ENCODE results near the gene SKP2.
"Not testable (repeated sequence)": the region's sequence is repeated elsewhere in the genome, so short reads cannot be mapped to it uniquely, and the experiment has no call there.

The SKP2 gene
- 13.3 to 38.3 reads per million in 2 donors for total RNA-seq

DNA sequence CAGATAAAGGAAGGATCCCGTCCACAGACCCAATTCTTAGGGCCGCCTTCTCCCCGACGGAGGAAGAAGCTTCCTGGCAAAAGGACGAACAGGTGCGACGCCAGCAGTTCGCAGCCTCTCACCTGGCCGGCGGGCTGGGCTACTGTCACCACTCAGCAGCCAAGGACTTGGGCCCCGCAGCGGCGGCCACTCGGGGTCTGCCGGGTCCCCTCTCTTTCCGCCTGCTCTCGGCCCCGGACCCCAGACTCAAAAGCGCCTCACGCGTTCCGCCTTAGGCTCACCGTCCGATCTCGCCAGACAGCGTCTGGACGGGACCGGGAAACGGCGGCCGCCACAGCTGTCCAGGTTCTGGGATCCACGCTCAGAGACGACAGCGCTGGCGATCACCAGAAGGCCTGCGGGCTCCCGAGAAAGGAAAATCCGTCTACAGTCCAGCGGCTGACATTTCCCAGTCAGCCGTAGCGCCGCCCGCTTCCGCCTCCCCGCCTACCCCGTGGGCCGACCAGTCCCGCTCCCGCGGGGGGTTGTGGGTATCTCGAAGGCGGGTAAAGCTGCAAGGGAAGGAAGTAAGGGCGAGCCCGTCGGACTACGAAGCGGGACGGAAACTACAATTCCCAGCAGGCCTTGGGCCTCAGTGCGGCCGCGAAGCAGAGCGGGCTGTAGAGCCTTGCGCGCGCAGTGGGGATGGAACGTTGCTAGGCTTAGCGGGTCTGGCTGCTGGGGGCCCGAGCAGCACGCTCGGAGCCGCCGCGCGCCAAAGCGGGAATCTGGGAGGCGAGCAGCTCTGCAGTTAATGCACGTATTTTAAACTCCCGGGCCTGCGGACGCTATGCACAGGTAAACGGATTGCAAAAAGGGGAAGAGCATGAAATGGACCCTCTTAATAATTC is at the start of gene SKP2, which contains the start of gene LMBRD2:
Gene SKP2 (plus strand): TSS at position 678 of the 890 bp plus-strand sequence. CDS start 152 bp downstream, at position 830.
Gene LMBRD2 (minus strand): TSS at position 454 of the 890 bp plus-strand sequence. CDS start 8,538 bp downstream, outside the sequence.
- peak; percentile 95 for DNase-seq

DNA sequence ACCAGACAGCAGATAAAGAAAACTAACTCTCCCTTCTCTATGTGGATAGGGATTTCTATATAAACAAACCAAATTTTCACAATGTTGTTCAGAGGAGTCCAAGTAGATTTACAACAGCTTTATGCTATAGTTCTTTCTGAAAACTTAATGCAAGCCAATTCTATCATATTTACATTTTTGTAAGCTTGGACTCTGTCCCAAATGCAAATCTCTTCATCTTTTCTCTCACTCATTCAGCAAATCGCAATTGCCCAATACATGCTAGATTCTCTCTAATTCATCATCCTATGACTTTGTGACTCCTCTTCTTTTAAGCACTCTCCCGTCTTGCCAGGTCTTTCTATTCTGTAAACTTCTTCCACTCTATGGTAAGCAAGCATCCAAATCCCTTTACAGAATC is 46.1 kb upstream of the SKP2 start:
- DNase-seq: no peak

DNA sequence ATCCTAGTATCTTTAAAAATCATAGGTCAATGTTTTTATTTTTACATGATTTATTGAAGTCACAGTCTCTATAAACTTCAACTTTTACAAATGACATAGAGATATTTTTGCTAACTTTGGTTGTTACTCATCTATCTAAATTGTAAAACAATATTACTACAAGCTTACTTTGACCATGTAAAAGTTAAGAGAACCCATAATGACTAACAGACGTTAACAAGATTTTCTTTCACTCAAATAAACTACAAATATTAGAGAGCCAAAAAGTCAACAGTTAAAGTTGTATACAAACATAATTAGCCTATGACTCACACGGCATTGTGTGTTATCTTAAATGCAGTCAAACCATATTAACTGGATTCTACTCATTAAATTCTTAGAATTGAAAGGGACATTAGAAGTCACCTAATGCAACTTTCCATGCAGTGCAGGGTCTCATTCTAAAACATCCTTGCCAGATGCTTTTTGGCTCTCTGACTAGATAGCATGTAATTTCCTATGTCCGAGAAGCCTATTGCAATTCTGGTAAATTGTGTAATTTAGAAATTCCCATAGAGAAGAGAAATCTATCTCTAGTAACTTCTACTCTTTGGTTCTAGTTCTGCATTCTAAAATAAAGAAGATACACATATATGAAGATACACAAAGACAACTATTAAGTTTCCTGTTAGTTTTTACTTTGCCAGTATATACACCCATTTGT is 43.0 kb upstream of the SKP2 start:
- no peak for DNase-seq

DNA sequence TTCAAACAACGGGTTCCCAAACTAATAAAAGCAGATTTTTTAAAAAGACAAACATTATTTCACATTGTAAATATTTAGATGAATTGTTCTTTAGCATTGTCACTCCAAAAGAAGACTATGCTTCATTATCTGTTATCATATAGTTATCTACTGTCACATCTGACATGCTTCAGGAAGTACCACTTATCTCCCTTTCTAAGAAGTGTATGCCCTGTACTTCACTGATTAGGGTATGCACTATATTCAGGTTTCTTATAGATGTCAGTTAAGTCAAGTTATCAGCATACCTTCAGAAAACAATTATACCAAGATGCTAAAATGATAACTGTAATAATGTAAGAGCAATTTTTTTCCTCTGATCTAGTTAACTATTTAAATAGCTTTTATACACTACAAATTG is 40.7 kb upstream of the SKP2 start:
- no peak for DNase-seq

DNA sequence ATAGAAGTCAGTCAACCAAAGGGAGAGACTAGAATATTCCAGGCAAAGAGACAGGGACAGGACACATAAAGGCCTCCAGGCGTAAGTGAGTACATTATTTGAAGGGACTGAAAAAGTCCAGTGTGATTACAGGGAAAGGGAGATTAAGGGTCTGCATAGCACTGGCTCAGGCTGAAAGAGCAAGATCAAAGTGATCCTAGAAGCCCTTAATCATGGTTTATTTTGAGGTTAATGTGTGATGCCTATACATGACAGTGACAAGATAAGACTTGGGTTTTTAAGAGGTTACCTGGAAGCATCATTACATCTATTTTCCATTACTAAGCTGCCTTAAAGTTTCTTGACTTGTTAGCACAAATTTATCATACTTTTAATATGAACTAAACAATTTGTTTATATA is 26.0 kb upstream of the SKP2 start:
- DNase-seq: no peak

DNA sequence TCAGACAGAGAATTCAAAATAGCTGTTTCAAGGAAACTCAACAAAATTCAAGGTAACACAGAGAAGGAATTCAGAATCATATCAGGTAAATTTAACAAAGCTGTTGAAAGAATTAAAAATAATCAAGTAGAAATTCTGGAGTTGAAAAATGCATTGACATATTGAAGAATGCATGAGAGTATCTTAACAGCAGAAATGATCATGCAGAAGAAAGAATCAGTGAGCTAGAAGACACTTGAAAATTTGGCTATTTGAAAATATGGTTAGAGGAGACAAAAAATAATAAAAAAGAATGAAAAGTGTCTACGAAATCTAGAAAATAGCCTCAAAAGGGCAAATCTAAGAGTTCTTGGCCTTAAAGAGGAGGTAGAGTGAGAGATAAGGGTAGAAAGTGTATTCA is 23.1 kb upstream of the SKP2 start:
- no peak for DNase-seq

DNA sequence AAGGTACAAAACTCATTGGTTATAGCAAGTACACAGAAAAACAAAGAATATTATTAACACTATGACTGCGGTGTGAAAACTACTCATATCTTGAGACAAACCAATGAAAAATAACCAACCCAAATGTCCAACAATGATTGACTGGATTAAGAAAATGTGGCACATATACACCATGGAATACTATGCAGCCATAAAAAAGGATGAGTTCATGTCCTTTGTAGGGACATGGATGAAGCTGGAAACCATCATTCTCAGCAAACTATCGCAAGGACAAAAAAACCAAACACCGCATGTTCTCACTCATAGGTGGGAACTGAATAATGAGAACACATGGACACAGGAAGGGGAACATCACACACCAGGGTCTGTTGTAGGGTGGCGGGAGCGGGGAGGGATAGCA is 22.2 kb upstream of the SKP2 start:
- DNase-seq: not testable (repeated sequence)

DNA sequence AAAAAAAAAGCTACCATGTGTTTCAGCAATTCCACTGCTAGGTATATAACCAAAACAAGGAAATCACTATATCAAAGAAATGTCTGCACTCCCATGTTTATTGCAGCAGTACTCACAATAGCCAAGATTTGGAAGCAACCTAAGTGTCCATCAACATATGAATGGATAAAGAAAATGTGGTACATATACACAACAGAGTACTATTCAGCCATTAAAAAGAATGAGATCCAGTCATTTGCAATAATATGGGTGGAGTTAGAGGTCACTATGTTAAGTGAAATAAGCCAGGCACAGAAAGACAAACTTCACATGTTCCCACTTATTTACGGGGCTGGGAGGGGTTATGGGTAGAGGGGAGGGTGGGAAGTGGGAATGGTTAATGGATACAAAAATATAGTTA is 18.9 kb upstream of the SKP2 start:
- not testable (repeated sequence) for DNase-seq

DNA sequence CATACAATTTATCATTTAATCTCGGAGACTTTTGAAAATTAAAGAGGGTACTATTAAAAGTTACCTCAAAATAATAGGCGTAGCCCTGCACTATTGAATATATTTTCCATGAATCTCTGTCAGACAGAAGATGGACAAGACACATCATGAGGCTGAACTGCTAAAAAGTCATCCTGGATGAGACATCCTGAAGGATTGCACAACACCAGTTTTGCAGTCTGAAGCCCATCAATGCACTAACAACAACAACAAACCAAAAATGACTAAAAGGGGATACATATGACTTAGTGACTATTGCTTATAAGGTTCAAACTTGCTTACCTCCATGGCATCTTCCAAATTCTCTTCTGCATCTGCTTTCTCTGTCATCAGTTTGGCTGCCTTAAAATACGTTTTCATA is 15.9 kb upstream of the SKP2 start:
- no peak for DNase-seq

DNA sequence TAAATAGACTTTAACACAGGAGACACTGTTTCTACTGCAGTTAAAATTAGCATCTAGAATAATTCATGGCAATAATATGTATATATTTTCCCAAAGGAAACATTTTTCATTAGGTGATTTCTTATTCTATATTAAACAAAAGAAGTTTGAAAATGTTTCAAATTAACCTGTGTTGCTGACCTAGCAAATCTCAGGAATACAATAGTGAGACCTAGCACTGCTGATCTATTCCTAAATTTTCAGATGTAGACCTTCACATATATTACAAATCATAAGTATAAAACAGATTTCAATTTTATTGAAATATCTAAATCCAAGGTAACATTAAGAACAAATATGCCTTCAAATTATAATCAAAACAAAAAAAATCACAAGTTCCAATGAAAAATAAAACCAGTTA is 15.3 kb upstream of the SKP2 start:
- no peak for DNase-seq

DNA sequence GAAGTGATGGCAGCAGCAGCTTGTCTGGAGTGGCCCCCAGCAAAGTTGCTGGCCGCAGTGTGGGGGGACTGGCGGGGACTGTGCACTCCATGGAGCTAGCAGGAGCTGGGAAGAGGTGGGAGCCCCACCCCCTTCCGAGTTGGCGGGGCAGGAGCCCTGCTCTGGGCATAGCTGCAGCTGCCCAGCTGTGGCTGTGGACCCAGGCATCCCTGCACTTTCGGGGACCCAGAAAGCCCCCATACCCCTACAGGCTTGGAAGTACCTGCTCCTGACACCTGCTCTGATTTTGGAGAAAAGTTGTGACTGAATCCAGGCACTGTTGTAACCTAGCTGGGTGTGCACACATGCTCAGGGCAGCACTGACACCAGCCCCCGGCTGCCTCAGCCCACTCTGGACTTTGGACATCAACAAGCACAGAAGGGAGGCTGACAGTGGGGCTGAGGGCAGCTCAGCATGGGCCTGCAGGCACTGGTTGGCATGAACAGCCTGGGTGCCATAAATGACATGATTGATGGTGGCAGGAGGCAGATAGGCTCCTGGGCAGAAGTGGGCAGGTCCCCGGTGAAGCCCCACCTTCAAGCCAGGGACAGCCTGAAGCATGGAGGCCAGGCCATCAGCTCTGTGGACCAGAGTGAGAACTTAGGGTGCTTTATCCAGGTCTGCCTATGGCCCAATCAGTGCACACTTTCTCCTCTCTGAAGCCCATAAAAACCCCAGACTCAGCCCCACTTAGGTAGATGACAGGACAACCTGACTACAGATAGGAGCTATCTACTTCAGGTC is 12.8 kb upstream of the SKP2 start:
- no peak for DNase-seq

DNA sequence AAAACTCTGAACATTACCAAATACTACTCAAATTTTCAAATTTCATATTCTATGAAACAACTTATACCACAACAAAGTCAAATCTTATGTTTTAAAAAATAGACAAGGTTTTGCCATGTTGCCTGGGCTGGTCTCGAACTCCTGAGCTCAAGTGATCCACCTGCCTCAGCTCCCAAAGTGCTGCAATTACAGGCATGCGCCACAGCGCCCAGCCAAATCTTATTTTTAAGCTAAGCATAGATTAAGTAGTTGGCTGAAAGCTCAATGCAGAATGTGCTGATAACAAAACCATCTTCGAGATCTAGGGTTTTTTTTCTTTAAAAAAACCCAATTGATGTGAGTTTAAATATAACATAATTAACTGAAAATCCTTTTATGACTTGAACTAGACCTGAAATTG is 6.6 kb upstream of the SKP2 start:
- no peak for DNase-seq

DNA sequence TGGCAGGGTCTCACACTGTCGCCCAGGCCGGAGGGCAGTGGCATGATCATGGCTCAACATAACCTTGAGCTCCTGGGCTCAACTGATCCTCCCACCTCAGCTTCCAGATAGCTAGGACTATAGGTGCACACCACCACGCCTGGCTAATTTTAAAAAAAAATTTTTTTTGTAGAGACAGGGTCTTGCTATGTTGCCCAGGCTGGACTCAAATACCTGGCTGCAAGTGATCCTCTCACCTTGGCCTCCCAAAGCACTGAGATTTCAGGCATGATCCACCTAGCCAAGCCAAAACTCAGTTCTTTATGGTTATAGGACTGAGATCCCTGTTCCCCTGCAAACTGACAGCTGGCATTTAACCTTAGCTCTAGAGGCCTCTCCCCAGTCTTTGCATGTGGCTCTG is 5.5 kb upstream of the SKP2 start:
- no peak for DNase-seq

DNA sequence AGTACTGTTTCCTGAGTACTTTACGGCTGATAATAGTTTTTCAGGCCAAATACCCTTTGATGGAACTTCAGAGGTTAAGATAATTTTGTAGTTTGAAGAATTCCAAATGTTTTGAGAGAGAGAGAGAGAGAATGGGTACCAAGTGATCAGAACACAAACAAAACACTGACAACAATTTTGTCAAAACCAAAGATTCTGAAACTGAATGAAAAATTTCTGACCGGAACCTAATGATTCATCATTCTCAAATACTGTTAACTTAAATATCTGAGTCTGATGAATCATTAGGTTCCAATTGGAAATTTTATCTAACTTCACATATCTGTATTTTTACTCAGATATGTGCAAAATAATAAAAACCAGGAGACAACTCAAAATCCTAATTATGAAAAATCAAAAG is 4.2 kb upstream of the SKP2 start:
- no peak for DNase-seq

DNA sequence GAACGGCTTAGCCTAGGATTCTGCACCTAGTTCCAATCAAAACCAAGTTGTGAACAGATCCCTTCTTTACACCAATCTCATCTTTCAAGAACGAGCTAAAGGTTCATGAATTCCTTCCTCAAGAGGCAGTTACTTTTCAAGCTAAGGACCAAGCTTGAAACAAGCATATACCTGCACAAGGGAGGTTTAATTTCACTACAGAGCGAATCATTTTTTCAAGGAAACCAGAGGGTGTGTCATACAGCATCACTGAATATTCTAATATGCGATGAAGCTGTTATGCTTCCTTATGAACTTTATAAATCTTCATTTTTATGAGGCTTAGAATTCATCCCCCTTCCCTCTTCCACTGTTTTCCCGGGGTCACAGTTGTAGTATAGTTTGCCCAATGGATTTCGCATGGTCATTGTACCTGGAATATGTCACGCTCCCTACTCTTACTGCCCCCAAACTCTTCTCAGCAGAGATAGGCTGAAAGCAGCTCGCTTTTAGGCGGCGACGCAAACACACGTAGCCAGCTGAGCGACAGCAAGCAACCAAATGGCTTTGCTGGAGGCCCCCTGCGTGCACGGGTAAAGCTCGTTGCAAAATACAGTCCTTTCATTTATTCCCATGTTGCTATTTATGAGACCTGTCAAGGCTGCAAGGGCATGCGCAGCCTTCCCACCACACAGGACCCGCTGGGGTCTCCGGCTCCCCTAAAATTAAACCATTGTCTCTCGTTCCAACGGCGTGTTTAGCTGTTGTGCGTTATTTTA is 1.1 kb upstream of the SKP2 start:
- DNase-seq: no peak

DNA sequence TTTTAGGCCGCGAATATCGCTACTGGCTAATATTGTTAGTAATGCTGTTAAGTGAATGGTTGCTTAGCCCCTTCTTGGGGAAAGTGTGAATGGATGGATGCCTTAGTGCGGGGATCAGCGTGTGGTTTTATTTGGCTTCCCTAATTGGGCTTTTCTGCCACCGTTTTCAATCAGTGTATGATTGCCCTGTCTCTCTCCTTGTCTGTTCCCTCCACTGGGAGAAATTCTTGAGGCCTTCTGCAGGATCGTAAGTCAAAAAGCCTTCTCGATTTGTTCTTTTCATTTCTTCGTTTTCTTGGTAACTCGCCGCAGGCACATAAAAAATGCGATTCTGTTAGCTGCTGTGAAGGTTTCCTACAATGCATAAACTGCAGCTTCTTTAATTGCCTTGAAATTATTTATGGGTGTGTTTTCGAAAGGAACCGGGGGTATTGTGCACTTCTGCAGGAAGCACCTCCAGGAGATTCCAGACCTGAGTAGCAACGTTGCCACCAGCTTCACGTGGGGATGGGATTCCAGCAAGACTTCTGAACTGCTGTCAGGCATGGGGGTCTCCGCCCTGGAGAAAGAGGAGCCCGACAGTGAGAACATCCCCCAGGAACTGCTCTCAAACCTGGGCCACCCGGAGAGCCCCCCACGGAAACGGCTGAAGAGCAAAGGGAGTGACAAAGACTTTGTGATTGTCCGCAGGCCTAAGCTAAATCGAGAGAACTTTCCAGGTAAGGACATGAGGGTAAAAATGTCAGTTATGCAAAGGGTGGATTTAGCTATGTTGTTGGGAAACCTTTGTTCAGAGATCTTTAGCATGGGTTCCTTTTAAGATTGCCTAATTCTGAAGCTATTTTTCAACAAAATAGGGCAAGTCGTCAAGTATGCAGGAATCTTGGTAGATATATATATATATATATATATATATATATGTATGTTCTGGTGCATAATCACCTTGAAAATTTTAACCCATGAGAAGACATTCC is 700 bp downstream of the SKP2 start:
- DNase-seq: no peak

DNA sequence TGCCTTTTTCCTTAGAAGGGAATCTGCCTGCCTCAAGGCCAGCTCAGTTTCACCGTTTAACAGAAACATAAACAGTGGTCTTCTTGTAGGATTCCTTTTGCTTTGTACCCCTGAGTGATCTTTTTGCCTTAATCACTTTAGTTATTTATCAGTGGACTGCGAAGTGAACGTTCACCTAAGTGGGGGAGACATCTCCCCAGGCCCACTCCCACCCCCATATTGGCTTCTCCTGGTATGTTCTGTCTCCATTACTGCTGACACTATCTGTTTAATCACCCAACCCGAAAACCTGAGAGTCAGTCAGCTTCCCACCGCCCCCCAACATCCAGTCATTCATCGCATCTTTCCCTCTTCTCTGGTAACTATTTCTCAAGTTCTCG is 1.4 kb downstream of the SKP2 start:
- DNase-seq: no peak

DNA sequence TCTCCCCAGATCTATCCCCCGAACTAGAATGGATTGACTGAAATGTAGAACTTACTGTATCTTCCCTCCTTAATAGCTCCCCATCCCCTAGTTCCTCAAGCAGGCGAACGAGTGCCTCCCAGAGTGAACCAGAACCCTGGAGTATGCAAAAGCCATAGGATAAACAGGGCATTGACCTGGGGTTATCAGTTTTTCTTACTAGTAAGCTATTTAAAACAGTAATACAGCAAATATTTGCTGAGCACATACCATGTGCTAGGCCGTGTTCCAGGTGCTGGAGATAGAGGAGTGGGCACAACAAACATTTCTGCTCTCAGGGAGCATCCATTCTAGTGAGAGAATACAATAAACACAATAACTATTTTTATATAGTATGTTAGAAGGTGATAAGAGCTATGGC is 1.8 kb downstream of the SKP2 start:
- DNase-seq: no peak

DNA sequence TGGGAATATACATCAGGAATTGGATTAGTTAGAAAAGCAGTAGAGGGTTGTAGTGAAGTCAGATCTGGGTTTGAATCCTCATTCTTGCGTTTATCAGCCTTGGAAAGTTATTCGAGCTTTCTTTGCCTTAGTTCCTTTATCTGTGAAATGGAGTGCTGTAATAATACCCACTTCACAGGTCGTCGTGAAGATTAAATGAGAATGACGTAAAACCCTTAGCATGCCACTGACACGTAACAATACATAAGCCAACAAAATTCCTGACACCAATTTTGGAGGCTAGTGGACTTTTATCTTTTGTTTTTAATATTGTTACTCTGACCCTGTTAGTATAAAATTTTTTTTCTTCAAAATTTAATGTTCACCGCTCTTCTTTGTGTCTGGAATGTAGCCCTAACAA is 3.4 kb downstream of the SKP2 start:
- no peak for DNase-seq

DNA sequence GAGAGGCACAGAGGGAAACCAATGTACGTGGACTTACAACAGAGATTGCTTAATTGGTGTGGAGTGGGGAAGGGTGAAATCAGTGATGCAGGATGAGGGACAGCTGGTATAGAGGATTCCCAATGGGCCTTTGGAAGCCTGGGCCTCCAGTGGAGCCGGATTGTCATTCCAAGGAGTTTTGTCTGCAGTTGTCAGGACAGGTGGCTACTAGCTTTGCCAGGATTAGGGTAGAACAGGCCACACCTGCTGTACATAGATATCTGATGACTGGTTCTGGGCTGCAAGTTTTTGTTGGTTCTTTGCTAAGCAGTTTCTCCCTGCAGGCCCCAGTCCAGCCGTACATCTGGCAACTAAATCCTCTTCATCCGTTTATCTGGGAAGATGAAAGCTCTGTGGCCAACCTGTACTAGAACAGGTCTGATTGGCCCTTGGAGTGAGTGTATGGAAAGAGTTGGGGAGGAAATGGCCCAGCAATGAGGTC is 4.2 kb downstream of the SKP2 start:
- DNase-seq: no peak

DNA sequence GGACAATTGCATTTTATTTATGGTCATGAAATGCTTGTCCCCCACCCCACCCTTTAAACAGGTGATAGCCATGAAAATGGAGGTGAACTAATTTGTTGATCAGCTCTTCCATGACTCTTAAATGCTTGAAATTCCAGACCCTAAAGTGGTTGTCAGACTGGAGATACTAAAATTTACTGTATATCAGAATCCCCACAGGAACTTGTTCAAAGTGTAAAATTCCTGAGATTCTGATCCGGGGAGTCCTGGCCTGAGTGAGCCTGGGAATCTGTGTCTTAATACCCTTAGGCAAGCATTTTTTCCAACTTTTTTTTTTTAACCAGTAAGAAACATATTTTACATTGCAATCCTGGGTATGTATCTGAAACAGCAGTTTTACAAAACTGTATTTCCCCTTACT is 4.7 kb downstream of the SKP2 start:
- no peak for DNase-seq
